ENCODE data around the gene TSPAN2. TPM values are rescaled to one million over a fixed set of nuclear protein-coding genes. Genes with fewer than 3 reads are reported as not detected.

The TSPAN2 gene
- total and polyA plus RNA-seq, 11 donors: 2.8 to 10.6 (median 7.1) TPM

GRCh38 chr1:115088115-115088778 is 1.1 kb downstream of the TSPAN2 start:
- Histone ChIP-seq H3K27me3 (peaks cover 0 to 9% (median 0%) of the 10 kb centered on the region in 9 donors), H3K4me1 (peaks cover 0 to 49% (median 13%) of the 10 kb centered on the region in 12 donors), H3K36me3 (no peaks in the 10 kb centered on the region), H3K9me3 (no peaks in the 10 kb centered on the region), H3K27ac (peak overlapping the region in 3 of 12 donors; percentile 78 to 93 (median 88)), H3K4me3 (peak overlapping the region in 7 of 12 donors; percentile 64 to 92 (median 71))
- intact Hi-C loops (cut with DNase I): no loop called here
- ATAC-seq (no peak), DNase-seq (no peak)
- 75 to 79% (median 77%) methylated on average over 5 of the region's 5 CpGs for WGBS, 4 donors
- TF ChIP-seq CTCF (IDR thresholded peaks at IDR 0.05) (no peak), POLR2A (IDR thresholded peaks at IDR 0.05) (no peak)

- no peak overlapping the region for H3K4me3 ChIP-seq
- no peak for DNase-seq
- no peak for ATAC-seq
- H3K4me1 ChIP-seq: peaks cover 0 to 49% (median 13%) of the 10 kb centered on the region in 12 donors
- TF ChIP-seq CTCF (IDR thresholded peaks at IDR 0.05) (no peak), POLR2A (IDR thresholded peaks at IDR 0.05) (no peak)
- no peaks in the 10 kb centered on the region for H3K9me3 ChIP-seq
- no peaks in the 10 kb centered on the region for H3K36me3 ChIP-seq
- WGBS, 4 donors: 81 to 88% (median 83%) methylated on average over 9 of the region's 9 CpGs
- intact Hi-C loops (cut with DNase I): no loop called here
- H3K27me3 ChIP-seq: peaks cover 0 to 9% (median 0%) of the 10 kb centered on the region in 9 donors
- H3K27ac ChIP-seq: peak overlapping the region in 8 of 12 donors; percentile 39 to 93 (median 72)
These were observed 3.0 kb downstream of the TSPAN2 start for GRCh38 chr1:115086176-115086830.

- intact Hi-C loops (cut with DNase I): no loop called here
- Histone ChIP-seq H3K4me1 (peaks cover 0 to 43% (median 12%) of the 10 kb centered on the region in 12 donors), H3K4me3 (no peak overlapping the region), H3K27me3 (peaks cover 0 to 9% (median 0%) of the 10 kb centered on the region in 9 donors), H3K27ac (peak overlapping the region; percentile 24 to 93 (median 62)), H3K36me3 (no peaks in the 10 kb centered on the region), H3K9me3 (no peaks in the 10 kb centered on the region)
- TF ChIP-seq POLR2A (IDR thresholded peaks at IDR 0.05) (no peak), CTCF (IDR thresholded peaks at IDR 0.05) (no peak)
- peak in 1 of 5 donors; percentile 29 for DNase-seq
- peak; percentile 21 to 77 (median 50) for ATAC-seq
- WGBS, 4 donors: 34 to 38% (median 35%) methylated on average over 9 of the region's 9 CpGs
These were observed 4.3 kb downstream of the TSPAN2 start for GRCh38 chr1:115084902-115085511.

- Histone ChIP-seq H3K4me1 (peaks cover 0 to 32% (median 10%) of the 10 kb centered on the region in 12 donors), H3K9me3 (no peaks in the 10 kb centered on the region), H3K36me3 (no peaks in the 10 kb centered on the region), H3K4me3 (no peak overlapping the region), H3K27me3 (no peaks in the 10 kb centered on the region), H3K27ac (peak overlapping the region in 3 of 12 donors; percentile 81 to 93 (median 86))
- DNase-seq: no peak
- WGBS, 4 donors: 56 to 70% (median 69%) methylated on average over 6 of the region's 6 CpGs
- ATAC-seq: no peak
- intact Hi-C loops (cut with DNase I): no loop called here
- TF ChIP-seq POLR2A (IDR thresholded peaks at IDR 0.05): no peak
- no peak for TF ChIP-seq CTCF (IDR thresholded peaks at IDR 0.05)
These were observed 6.4 kb downstream of the TSPAN2 start for GRCh38 chr1:115082949-115083348.

All from heart left ventricle (tissue), 16 donors.